GM18907 (cell line): ENCODE data around the gene QPCT.
"Not testable (repeated sequence)": the region's sequence is repeated elsewhere in the genome, so short reads cannot be mapped to it uniquely, and the experiment has no call there.

Experiments
- ATAC-seq: cut with Tn5 transposase; IDR thresholded peaks from one replicate; pipeline ENCODE4 v1.9.1; 2021; ENCODE audit warnings: mild to moderate bottlenecking, moderate library complexity; ENCODE audit not compliant: unreplicated experiment

QPCT gene

GRCh38 chr2:37389989-37390765 lies 45.7 kb downstream of the QPCT start:
- peak; percentile 93 for ATAC-seq

GRCh38 chr2:37390777-37391176 lies 46.3 kb downstream of the QPCT start:
- ATAC-seq: peak; percentile 6

GRCh38 chr2:37391711-37392110 lies 47.3 kb downstream of the QPCT start:
- ATAC-seq: no peak

- no peak for ATAC-seq
These were observed 48.0 kb downstream of the QPCT start for GRCh38 chr2:37392428-37392827.

- ATAC-seq: no peak
These were observed 49.8 kb downstream of the QPCT start for GRCh38 chr2:37394263-37394662.

GRCh38 chr2:37394796-37395555 lies 50.5 kb downstream of the QPCT start:
- ATAC-seq: no peak

GRCh38 chr2:37396890-37397565 lies 52.6 kb downstream of the QPCT start:
- ATAC-seq: no peak

- no peak for ATAC-seq
These were observed 54.6 kb downstream of the QPCT start for GRCh38 chr2:37398990-37399389.

- ATAC-seq: no peak
These were observed 55.6 kb downstream of the QPCT start for GRCh38 chr2:37400041-37400440.

GRCh38 chr2:37402636-37403035 lies 58.2 kb downstream of the QPCT start:
- no peak for ATAC-seq

GRCh38 chr2:37405781-37406180 lies 61.4 kb downstream of the QPCT start:
- no peak for ATAC-seq

- no peak for ATAC-seq
These were observed 67.8 kb downstream of the QPCT start for GRCh38 chr2:37412231-37412630.

- not testable (repeated sequence) for ATAC-seq
These were observed 69.6 kb downstream of the QPCT start for GRCh38 chr2:37413911-37414469.

GRCh38 chr2:37414470-37414949 lies 70.1 kb downstream of the QPCT start:
- ATAC-seq: peak; percentile 62

- no peak for ATAC-seq
These were observed 70.8 kb downstream of the QPCT start for GRCh38 chr2:37415128-37415820.

- no peak for ATAC-seq
These were observed 72.9 kb downstream of the QPCT start for GRCh38 chr2:37417321-37417720.

GRCh38 chr2:37418956-37419355 lies 74.5 kb downstream of the QPCT start:
- ATAC-seq: no peak

GRCh38 chr2:37421686-37422085 lies 77.3 kb downstream of the QPCT start:
- no peak for ATAC-seq

- no peak for ATAC-seq
These were observed 78.4 kb downstream of the QPCT start for GRCh38 chr2:37422816-37423215.
